Mesothelial cell of epicardium (in vitro differentiated cells): ENCODE results near the gene PSEN1. TPM values are rescaled to one million over a fixed set of nuclear protein-coding genes. Genes with fewer than 3 reads are reported as not detected.

ENCODE experiments used
- DNase-seq, 2 experiments: peaks; one replicate each; pipeline ENCODE4 v3.0.0; 2021; ENCODE audit warnings: low spot score in 2 of 2; ENCODE audit not compliant: unreplicated experiment in 2 of 2
- H3K27ac Mint-ChIP-seq: 2 replicates; pipeline ENCODE4 v1.8.0; 2021; ENCODE audit warnings: mixed read lengths
- H3K27me3 Mint-ChIP-seq: 2 replicates; pipeline ENCODE4 v1.8.0; 2021; ENCODE audit warnings: low read depth, mixed read lengths
- H3K36me3 Mint-ChIP-seq: 2 replicates; pipeline ENCODE4 v1.8.0; 2021; ENCODE audit warnings: mixed read lengths
- H3K4me1 Mint-ChIP-seq: 2 replicates; pipeline ENCODE4 v1.8.0; 2021; ENCODE audit warnings: mixed read lengths
- H3K4me3 Mint-ChIP-seq: 2 replicates; pipeline ENCODE4 v1.8.0; 2021; ENCODE audit warnings: mild to moderate bottlenecking, moderate library complexity, mixed read lengths
- H3K9me3 Mint-ChIP-seq: 2 replicates; pipeline ENCODE4 v1.8.0; 2021; ENCODE audit warnings: mixed read lengths
- CTCF ChIP-seq: fragments of 200-600 bp; sonication (generic); IDR thresholded peaks from one replicate; pipeline ENCODE4 v1.5.0; 2021; ENCODE audit warnings: antibody characterized with exemption; ENCODE audit not compliant: unreplicated experiment
- total RNA-seq: library from RNA; stranded (reverse); gene quantifications from 3 replicates; pipeline ENCODE4 v1.2.1, GENCODE V29; 2021

The PSEN1 gene
- total RNA-seq, 1 donor from 2014 or later: 59.9 TPM

GRCh38 chr14:73258076-73258475, 121.8 kb downstream of the PSEN1 start:
- H3K4me3 Mint-ChIP-seq: no peak overlapping the region
- DNase-seq: no peak
- no peaks in the 10 kb centered on the region for H3K9me3 Mint-ChIP-seq
- H3K36me3 Mint-ChIP-seq: no peaks in the 10 kb centered on the region
- TF ChIP-seq CTCF: no peak
- H3K4me1 Mint-ChIP-seq: no peaks in the 10 kb centered on the region
- no peaks in the 10 kb centered on the region for H3K27me3 Mint-ChIP-seq
- no peak overlapping the region for H3K27ac Mint-ChIP-seq

GRCh38 chr14:73258845-73259611, 122.7 kb downstream of the PSEN1 start:
- Mint-ChIP-seq H3K36me3 (no peaks in the 10 kb centered on the region), H3K4me1 (no peaks in the 10 kb centered on the region), H3K9me3 (no peaks in the 10 kb centered on the region), H3K27me3 (no peaks in the 10 kb centered on the region), H3K27ac (no peak overlapping the region), H3K4me3 (no peak overlapping the region)
- DNase-seq: no peak
- no peak for TF ChIP-seq CTCF

- no peak for DNase-seq
- Mint-ChIP-seq H3K4me3 (no peak overlapping the region), H3K4me1 (no peaks in the 10 kb centered on the region), H3K27me3 (no peaks in the 10 kb centered on the region), H3K9me3 (no peaks in the 10 kb centered on the region), H3K27ac (no peak overlapping the region), H3K36me3 (no peaks in the 10 kb centered on the region)
- no peak for TF ChIP-seq CTCF
Measured at GRCh38 chr14:73259837-73260236, 123.5 kb downstream of the PSEN1 start.

GRCh38 chr14:73260574-73260973, 124.3 kb downstream of the PSEN1 start:
- no peak overlapping the region for H3K4me3 Mint-ChIP-seq
- no peaks in the 10 kb centered on the region for H3K27me3 Mint-ChIP-seq
- no peaks in the 10 kb centered on the region for H3K4me1 Mint-ChIP-seq
- H3K9me3 Mint-ChIP-seq: no peaks in the 10 kb centered on the region
- no peak overlapping the region for H3K27ac Mint-ChIP-seq
- H3K36me3 Mint-ChIP-seq: no peaks in the 10 kb centered on the region
- no peak for TF ChIP-seq CTCF
- DNase-seq: no peak

- Mint-ChIP-seq H3K27ac (no peak overlapping the region), H3K9me3 (no peaks in the 10 kb centered on the region), H3K4me3 (no peak overlapping the region), H3K4me1 (no peaks in the 10 kb centered on the region), H3K27me3 (no peaks in the 10 kb centered on the region), H3K36me3 (no peaks in the 10 kb centered on the region)
- no peak for DNase-seq
- no peak for TF ChIP-seq CTCF
Measured at GRCh38 chr14:73261075-73261474, 124.8 kb downstream of the PSEN1 start.
